ENCODE results near the gene IRX1.

The IRX1 gene

DNA sequence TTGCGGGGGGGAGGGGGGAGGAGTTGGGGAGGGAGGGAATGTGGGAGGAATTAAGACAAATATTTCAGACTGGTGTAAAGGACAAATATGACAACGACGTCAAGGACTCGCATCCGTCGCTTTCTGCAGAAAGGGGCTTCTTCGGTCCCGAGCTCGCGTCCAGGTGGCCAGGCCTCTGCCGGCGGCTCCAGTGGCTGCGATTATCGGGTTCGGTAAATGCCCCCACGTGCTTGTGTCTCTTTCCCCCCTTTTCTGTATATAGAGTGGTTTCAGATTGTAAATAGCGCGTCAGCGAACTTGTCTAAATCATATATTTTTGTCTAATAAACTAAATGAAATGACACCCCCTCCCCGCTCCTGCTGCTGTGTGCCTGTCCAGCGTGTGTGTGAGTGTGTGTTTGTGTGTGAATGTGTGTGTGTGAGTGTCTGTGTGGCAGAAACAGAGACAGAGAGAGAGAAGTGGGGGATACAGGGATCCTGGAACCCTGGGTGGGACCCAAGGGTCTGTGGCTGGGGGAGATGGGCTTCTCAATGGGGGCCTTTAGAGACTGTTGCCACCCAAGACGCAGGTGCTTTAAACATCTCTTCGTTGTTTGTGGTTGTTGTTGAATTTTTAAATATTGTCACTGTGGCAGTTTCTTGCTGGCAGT is 5.6 kb downstream of the IRX1 start:
- no peak for DNase-seq

DNA sequence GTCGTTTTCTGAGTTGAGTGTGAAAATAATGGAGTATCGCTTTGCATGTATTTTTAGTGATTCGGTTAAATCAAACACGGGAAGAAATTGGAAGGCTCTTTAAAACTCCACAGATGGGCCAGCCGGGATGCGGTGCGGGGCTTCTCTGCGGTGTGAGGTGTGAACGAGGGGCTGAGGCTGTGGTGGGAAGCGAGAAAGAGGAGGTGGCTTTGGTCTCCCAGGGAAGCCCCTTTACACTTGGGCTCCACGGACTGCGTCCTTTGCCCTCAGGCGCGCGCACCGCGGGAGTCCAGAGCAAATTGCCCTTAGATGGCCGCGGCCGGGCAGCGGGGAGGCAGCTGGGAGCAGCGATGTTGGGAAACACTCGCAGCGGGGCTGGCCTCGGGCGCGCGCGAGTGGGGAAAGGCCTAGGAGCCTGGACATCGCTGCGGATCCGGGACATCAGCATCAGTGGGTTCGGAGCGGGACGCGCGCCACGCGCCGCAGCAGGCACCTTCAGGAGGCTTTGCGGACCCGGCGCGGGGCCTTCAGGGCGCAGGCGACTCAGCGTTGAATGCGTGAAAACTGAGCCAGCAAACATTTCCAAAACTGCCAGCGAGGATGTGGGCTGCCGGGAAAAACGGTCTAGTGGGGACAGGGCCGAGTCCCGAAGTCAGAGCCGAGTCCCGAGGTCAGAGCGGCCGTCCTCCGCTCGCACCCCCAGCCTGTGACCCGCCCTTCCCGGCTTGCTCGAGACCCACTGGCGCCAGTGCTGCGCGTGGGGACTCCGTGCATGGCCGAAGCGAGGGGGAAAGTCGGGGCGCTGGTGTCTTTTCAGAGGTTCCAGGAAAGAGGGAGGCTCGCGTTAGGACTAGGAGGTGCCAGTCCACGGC is 6.5 kb downstream of the IRX1 start:
- no peak for DNase-seq

DNA sequence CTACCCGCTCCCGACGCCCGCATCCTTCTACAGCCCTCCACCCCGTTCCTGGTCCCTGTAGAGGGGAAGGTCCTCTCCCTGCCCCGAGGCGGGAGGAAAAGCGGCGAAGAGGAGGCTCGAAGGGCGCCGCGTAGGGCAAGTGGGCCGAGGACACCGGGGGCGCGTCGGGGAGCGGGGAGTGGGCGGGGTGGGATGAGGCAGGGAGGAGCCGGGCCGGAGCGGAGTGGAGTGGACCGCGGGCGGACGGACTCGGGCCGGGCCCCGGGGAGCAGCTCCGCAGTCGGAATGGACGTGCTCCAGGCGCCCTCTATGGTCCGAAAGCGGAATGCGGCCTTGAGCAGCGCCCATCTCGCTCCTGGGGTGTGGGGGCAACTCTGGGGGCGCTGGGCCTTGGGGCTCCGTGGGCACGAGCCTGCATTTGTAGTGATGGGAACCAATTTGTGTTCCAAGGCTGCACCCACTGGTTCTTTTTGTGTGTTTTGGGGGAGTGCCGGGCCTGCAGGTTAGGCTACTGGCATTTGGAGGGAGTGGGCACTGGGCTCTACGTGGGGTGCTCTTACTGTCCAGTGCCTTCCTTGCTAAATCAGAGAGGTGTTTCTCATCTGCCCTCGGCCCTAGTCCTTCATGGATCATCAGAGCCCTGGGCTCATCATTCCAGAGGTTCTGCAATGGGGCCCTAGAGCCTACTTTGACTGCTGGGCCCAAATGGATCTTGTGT is 7.3 kb downstream of the IRX1 start:
- DNase-seq, result no peak

DNA sequence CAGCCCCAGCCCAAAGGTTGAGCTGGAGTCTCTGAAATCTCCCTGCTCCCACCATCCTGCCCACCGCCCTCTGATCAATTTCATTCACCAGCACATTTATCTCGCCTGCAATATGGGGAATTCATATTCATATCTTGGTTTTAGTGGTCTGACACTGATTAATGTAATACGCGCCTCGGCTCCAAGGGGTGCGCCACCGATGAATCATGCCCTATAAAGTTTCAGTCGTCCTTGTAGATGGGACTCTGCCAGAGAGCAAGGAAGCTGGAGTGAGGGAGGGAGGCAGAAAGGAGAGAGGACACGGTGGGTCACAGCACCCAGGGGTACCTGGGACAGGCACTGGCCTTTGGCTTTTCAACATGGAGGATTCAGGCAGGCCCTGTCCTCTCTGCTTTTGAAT is 8.9 kb downstream of the IRX1 start:
- DNase-seq, result no peak

DNA sequence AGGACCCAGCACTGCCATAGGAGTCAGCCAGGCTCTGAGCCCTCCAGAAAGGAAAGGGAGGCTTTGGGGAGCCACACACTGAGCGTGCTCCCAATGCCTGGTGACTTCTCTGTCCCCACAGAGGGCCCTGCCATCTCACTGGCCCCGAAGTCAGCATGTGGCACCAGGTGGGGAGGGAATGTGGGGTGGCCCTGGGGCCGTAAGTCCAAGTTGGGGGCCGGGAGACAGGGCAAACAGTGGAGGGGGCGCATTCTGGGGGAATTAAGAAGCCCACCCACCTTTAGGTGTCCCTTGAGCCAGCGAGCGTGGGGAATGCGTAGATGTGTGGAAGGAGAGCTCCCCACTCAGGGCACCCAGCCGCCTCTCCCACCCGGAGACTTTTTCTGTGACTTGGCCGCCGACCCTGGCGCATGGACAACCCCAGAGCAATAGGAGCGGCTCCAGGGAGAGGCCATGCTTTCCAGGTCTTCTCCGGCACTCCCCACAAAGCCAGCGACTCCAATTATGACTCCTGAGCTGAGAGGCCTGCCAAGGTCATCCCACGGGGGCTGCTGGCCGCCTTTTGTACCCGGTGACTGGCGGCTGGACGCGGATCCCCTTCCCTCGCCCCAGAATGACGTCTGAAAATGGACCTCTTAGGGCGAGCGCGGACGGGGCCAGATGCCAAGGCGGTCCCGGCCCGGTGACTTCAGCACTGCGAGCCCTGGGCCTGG is 9.8 kb downstream of the IRX1 start:
- DNase-seq, result no peak

DNA sequence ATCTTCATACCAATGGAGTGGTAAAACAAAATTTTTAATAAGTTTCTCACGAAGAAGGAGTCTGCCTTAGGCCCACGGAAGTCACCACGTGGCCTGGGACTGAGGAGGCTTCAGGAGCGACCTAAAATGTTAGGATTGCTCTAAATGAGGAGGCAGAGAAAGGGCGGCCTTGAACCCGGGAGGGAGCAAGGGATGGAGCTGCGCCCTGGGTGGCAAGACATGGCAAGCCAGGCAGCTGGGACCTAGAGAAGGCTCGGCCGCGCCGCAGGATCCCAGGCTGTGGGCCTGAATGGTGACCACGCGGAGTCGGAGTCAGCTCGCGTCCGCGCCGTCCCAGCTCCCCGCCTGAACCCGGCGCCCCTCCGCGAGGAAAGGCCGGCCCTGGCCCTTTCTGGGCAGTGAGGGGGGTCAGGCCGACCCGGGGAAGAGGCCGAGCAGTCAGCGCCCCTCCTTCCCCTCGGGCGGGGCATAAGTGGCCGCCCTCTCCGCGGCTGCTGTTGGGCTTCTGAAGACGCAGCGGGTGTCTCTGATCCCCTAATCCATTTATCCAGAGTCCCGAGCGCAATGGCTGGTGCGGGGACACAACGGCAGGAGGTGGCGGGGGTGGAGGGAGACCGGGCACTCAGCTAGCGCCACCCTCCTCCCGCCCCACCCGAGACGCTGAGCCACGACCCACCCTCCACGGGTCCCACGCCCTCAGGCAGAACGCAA is 10.6 kb downstream of the IRX1 start:
- no peak for DNase-seq

DNA sequence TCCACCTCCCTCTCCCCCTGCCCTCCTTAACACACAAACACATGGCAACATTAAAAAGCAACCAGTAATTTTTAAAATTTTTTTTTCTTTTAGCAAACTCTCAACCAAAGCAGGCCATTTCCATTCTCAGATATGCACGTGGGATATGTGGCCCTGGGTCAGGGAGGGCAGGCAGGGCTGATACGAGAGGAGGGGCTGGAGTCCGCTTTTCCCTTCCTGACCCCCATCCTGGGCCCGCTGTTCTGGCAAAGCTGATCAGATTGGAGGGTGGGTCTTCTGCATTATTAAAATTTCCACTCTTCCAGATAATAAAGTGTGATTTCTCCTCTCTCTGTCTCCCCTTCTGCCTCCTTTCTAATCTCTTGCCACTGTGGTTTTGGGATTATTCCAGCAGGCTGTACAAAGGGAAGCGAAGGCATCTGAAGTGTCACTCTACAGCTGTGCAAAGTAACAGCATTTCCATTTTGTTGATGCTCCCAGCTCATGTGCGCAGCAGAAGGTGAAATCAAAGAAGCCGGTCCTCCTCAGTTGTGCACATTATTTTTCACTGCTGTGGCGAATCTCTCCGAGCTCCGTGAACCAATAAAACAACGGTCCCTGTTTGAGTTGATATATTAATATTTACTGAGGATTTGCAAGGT is 12.0 kb downstream of the IRX1 start:
- DNase-seq, result no peak

DNA sequence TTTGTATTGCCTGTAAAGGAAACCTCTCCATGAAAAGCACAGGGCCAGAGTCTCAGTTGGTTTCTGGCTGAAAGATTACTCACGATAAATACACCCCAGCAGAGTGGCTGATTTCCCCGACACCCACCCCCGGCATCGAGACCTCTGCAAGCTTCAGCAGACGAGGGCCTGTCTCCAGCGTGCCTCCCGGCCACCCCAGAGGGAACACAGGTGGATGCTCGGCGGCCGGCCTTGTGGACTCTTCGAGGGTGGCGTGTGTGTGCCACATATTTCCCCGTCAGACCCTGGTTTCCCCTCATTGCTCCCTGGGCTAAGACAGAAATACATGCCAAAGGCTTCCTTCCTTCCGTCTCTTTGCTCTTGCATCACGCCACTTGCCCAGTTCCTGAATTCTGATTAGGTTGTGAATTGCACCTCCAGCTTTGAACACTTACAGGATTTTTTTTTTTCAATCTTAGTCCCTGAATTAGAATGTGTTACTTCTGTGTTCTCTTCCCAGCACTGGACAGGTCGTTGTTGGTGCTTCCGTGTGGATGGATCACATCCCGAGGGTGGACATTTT is 13.6 kb downstream of the IRX1 start:
- DNase-seq, result no peak

DNA sequence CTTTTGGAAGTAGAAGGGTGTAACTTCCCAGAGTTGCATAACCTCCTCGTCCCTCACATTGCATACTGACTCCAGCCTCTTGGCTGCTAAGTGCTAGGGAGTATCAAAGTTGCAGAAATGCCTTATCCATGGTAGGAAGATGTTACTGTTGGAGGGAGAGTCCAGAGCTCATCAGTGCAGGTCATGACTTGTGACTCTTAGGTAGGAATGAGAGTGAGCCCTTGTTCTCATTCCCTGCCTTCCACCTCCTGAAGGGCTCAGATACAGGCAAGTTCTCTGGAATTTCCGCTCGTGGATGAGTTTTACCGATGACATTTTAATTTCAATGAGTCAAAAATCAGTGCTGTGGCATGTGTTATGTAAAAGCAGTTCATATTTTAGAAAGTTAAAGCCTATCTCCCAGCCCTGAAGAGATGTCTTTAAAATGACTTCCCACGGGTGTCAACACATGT is 17.0 kb downstream of the IRX1 start:
- DNase-seq, result no peak

DNA sequence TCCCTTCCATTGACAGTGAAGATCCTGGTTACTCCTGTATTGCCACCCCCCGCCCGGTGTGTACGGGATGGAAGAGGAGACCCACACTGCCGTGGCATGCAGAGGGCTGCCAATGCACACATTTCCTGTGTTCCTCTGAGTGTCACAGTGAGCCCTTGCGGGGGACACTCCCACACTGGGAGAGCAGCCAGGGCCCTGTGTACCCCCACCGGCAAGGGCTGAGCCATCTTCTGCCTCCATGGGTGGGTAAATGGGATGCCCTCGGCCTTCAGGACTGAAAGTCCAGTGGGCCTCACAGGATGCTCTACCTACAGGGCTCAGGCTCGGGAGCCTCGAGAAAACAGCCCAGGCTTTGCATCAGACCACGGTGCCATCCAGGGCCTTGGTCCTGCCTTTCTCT is 18.1 kb downstream of the IRX1 start:
- no peak for DNase-seq

DNA sequence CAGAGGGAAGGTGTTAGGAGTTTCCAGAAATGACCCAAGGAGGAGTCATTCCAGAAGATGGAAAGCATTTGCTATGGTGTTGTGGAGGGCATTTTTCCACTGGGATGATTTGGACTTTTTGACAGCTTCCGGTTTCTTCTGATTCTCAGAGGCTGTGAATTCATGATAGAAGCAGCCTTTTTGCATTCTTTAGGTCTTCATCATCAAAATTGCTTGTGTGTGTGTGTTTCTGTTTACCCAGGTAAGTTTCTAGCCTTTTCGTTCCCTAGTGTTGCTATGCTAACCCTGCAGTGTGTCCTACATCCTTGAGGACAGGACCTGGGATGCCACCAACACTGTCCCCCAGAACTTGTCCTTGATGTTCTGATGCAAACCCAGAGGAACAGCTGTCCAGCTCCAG is 19.6 kb downstream of the IRX1 start:
- no peak for DNase-seq

DNA sequence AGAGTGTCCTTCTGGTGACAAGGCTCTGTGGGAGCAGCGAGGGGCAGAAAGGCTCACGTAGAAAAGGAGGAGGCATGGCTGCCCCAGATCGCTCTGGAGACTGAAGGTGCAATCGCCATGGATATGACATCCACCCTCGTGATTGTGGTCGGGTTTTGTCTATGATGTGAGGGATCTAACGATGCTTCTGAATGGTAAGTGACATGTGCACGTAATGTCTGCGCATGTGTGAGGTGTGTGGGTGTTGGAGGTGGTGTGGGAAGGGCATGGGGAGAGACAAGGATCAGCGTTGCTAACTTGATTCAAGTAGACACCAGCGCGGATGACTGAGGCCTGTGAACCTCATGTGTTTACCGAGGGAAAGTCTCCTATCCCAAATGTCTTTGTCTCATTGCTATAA is 20.2 kb downstream of the IRX1 start:
- DNase-seq, result no peak

DNA sequence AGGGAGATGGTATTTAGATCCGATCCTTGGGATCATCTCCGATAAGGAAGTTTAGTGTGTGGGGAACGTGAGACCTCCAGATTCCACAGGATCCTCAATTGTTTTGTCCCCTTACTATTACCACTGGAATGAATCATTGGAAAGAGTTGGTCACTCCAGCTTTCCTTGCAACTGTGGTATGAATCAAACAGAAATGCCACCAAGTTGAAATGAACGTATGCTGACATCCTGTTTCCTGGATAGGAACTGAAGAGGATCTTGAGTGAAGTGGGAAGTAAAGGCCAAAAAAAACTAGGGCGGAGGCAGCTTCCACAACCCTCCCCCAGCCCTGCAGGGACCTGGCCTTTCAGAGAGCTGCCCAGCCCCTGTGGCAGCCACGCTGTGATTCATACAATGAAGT is 23.9 kb downstream of the IRX1 start:
- no peak for DNase-seq

DNA sequence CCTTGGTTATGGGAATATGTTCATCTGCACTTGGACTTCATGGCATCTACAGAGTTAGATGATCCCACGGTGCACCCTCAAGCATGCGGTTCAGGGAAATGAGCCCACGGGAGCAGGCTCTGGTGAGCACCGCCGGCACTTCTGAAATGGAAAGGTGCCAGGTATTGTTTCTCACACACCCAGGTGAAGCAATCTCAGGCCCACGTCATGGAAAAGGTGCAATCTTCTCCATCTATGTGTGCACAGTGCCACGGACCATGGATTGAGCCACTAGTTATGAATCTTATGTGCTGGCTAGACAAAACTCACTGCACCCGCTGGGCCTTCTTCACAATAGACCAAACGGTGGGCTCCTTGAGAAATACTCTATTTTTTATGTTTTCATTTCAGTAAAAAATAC is 27.3 kb downstream of the IRX1 start:
- DNase-seq, result no peak

DNA sequence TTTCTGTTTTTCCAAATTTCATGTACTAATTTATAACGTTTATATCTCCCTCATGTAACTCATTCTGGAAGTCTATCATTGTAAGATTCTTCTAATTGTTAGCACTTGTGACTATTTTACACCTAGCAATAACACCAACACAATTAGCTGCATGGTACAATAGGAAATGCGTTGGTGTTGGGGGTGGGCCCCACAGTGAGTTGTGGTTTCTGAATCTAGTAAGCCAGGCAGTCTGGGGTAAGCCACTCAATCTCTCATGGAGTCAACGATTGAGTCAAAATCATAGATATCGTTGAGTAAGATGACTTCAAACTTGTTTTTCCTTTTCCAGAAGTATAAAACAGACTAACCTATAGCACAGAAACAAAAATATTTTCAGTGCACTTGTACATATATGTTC is 30.0 kb downstream of the IRX1 start:
- DNase-seq, result no peak

DNA sequence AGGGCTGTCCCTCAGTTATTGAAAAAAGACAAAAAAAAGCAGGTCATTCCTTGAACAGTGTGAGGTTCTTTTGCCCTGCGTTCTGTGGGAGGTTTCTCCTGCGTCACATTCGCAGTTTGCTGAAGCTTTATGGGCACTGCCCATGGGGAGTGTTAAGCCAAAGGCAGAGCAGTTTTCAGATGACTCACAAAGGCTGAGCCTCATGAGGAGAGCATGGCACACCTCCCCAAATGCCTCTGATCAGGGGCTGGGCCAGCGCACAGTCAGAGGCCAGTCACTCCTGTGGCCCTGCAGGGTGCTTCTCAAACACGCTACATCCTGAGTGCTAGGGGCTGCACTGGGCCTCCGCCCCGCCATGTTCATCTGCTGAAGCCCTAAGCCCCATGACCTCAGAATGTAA is 38.4 kb downstream of the IRX1 start:
- DNase-seq, result no peak

DNA sequence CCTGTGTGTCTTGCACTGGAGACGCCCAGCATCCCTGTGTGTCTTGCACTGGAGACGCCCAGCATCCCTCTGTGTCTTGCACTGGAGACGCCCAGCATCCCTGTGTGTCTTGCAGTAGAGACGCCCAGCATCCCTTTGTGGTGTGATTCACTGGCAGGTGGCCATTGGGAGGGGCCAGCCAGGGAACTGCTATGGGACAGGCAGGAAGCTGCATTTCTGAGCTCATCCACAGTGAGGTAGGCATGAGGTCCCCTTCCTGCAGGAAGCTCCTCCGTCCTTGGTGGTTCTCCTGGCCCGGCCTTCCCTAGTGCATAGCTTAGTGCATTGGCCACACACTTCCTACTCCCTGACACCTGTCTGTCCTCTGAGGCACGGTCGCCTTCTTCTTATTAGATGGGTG is 43.5 kb downstream of the IRX1 start:
- DNase-seq, result no peak

DNA sequence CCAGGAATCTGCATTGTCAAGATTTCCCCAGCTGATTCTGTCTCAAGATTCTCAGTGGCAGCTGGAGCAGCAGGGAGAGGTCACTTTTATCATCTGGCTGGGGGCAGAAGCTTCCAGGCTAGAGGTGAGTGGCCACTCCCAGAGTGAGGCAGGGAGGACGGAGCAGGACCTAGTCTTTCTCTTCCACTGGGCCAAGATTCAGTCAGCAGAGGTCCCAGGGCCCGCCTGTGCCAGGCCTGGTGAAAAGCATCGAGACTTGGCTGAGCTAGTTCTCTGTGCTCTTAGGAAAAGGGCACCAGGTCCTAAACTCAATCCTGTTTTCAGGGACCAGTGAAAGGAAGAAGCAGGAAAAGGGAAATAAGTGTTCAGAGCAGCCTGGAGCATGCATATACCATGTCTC is 46.6 kb downstream of the IRX1 start:
- no peak for DNase-seq

DNA sequence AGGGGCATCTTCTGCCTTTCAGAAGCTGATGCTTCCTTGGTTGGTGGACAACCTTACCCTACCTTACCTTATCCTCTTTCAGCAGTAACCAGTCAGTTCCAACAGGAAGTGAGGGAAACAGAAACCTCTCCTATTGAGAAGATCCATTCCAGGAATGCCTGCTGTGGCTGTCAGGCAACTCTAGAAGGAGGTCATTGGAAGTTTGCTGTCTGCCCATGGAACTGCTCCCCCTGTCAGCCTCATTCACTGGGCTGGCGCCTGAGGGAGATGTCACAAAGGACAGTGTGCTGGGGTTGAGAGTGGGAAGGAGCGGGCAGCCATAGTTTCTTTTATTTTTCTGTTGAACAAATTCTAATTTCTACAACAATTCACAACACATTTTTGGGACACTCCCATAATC is 54.7 kb downstream of the IRX1 start:
- no peak for DNase-seq

DNA sequence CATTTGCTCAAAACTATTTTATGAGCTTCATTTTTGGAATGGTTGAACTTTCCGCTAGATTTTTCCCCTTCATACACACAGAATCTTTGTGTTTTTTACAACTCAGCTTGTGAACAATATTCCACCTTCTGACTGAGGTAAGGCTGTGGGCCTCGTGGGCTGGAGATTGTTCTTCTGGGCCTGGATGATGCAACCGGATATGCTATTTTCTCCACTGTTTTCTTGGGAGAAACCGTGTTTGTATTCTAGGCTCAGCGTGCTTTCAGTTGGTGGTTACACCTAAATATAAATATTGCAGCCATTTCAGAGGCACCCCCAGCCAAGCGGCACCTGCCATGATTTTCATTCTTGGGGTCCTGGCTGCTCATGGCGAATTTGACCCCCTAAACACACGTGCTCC is 55.2 kb downstream of the IRX1 start:
- DNase-seq, result no peak
